Ascending aorta (tissue), 2 donors: ENCODE data around the gene FMO4. TPM values are rescaled to one million over a fixed set of nuclear protein-coding genes. Genes with fewer than 3 reads are reported as not detected.
"Not testable (repeated sequence)": the region's sequence is repeated elsewhere in the genome, so short reads cannot be mapped to it uniquely, and the experiment has no call there.

Experiments used
- DNase-seq, 2 donors: peaks; one replicate each; pipeline ENCODE4 v3.0.0-alpha.2; 2019; ENCODE audit warnings: low spot score in 2 of 2
- H3K27ac ChIP-seq, 2 donors: fragments of 200-600 bp; sonication (generic); one replicate each; pipeline ENCODE4 v1.5.1; 2016 to 2017; ENCODE audit warnings: mild to moderate bottlenecking in 1 of 2
- H3K27me3 ChIP-seq: fragments of 200-600 bp; sonication (generic); one replicate; pipeline ENCODE4 v1.5.1; 2017
- H3K36me3 ChIP-seq, 2 donors: fragments of 200-600 bp; sonication (generic); one replicate each; pipeline ENCODE4 v1.5.1; 2016
- H3K4me1 ChIP-seq, 2 donors: fragments of 200-600 bp; sonication (generic); one replicate each; pipeline ENCODE4 v1.5.1; 2016 to 2017; ENCODE audit warnings: mild to moderate bottlenecking in 1 of 2
- H3K4me3 ChIP-seq, 2 donors: fragments of 200-600 bp; sonication (generic); one replicate each; pipeline ENCODE4 v1.5.1; 2016 to 2017; ENCODE audit warnings: mild to moderate bottlenecking in 1 of 2
- H3K9me3 ChIP-seq, 2 donors: fragments of 200-600 bp; sonication (generic); one replicate each; pipeline ENCODE4 v1.5.1; 2016
- CTCF ChIP-seq, 3 experiments: fragments of 200-600 bp in 2 of 3; fragments of 450-650 bp in 1 of 3; sonication (generic) in 2 of 3; IDR thresholded peaks; one replicate each; pipeline ENCODE4 v1.5.1; 2016 to 2019; ENCODE audit warnings: antibody characterized with exemption in 3 of 3, mild to moderate bottlenecking in 1 of 3, moderate library complexity in 1 of 3
- intact Hi-C: fragments of 100-400 bp; cut with DNase I; formaldehyde crosslinking; loops from one replicate; pipeline ENCODE4 v1.15.1; 2023
- total RNA-seq: library from RNA; depleted of rRNA; stranded (reverse); fragments of >200 nt; gene quantifications from one replicate; pipeline ENCODE4 v1.1.0, GENCODE V29; 2016

Gene FMO4
- total RNA-seq, 1 donor from 2014 or later: 30.1 TPM

- Histone ChIP-seq H3K4me3 (no peak overlapping the region), H3K4me1 (peaks cover 0 to 19% of the 10 kb centered on the region in 2 donors), H3K9me3 (no peaks in the 10 kb centered on the region), H3K36me3 (no peaks in the 10 kb centered on the region), H3K27me3 (no peaks in the 10 kb centered on the region), H3K27ac (no peak overlapping the region)
- no peak for TF ChIP-seq CTCF (IDR thresholded peaks at IDR 0.05)
- intact Hi-C loops: no loop called here
- no peak for DNase-seq
These were observed 32.9 kb downstream of the FMO4 start for GRCh38 chr1:171346881-171347280.

- DNase-seq: no peak
- intact Hi-C loops: no loop called here
- no peak overlapping the region for H3K27ac ChIP-seq
- H3K27me3 ChIP-seq: no peaks in the 10 kb centered on the region
- TF ChIP-seq CTCF (IDR thresholded peaks at IDR 0.05): no peak
- no peak overlapping the region for H3K4me3 ChIP-seq
- H3K9me3 ChIP-seq: no peaks in the 10 kb centered on the region
- no peaks in the 10 kb centered on the region for H3K36me3 ChIP-seq
- peaks cover 0 to 3% of the 10 kb centered on the region in 2 donors for H3K4me1 ChIP-seq
These were observed 36.6 kb downstream of the FMO4 start for GRCh38 chr1:171350594-171350993.

- Histone ChIP-seq H3K27ac (no peak overlapping the region), H3K36me3 (no peaks in the 10 kb centered on the region), H3K4me1 (peaks cover 0 to 6% of the 10 kb centered on the region in 2 donors), H3K9me3 (no peaks in the 10 kb centered on the region), H3K4me3 (no peak overlapping the region), H3K27me3 (no peaks in the 10 kb centered on the region)
- no peak for TF ChIP-seq CTCF (IDR thresholded peaks at IDR 0.05)
- no peak for DNase-seq
- intact Hi-C loops: no loop called here
These were observed 38.0 kb downstream of the FMO4 start for GRCh38 chr1:171351961-171352360.

GRCh38 chr1:171352554-171352953, 38.6 kb downstream of the FMO4 start:
- Histone ChIP-seq H3K27ac (no peak overlapping the region), H3K4me3 (no peak overlapping the region), H3K27me3 (no peaks in the 10 kb centered on the region), H3K9me3 (no peaks in the 10 kb centered on the region), H3K36me3 (no peaks in the 10 kb centered on the region), H3K4me1 (peaks cover 0 to 8% of the 10 kb centered on the region in 2 donors)
- DNase-seq: no peak
- intact Hi-C loops: no loop called here
- no peak for TF ChIP-seq CTCF (IDR thresholded peaks at IDR 0.05)

- Histone ChIP-seq H3K9me3 (no peaks in the 10 kb centered on the region), H3K27me3 (no peaks in the 10 kb centered on the region), H3K27ac (peak overlapping the region in 1 of 2 donors; percentile 41), H3K4me1 (peaks cover 0 to 12% of the 10 kb centered on the region in 2 donors), H3K36me3 (no peaks in the 10 kb centered on the region), H3K4me3 (no peak overlapping the region)
- no peak for DNase-seq
- no peak for TF ChIP-seq CTCF (IDR thresholded peaks at IDR 0.05)
- intact Hi-C loops: no loop called here
These were observed 41.7 kb downstream of the FMO4 start for GRCh38 chr1:171355727-171356126.

- Histone ChIP-seq H3K36me3 (no peaks in the 10 kb centered on the region), H3K4me1 (peaks cover 0 to 12% of the 10 kb centered on the region in 2 donors), H3K9me3 (no peaks in the 10 kb centered on the region), H3K27ac (peak overlapping the region in 1 of 2 donors; percentile 65), H3K27me3 (no peaks in the 10 kb centered on the region), H3K4me3 (no peak overlapping the region)
- no peak for TF ChIP-seq CTCF (IDR thresholded peaks at IDR 0.05)
- intact Hi-C loops: no loop called here
- no peak for DNase-seq
These were observed 43.2 kb downstream of the FMO4 start for GRCh38 chr1:171357179-171357578.

- H3K4me3 ChIP-seq, intact Hi-C loops, H3K27ac ChIP-seq, DNase-seq, H3K27me3 ChIP-seq, H3K9me3 ChIP-seq, H3K36me3 ChIP-seq: not testable (repeated sequence)
- peaks cover 0 to 12% of the 10 kb centered on the region in 2 donors for H3K4me1 ChIP-seq
These were observed 45.3 kb downstream of the FMO4 start for GRCh38 chr1:171359355-171359648.
